Epidermal melanocyte (primary cell): ENCODE measurements around the gene TDP1.

ENCODE experiments used
- DNase-seq: peaks from one replicate; pipeline ENCODE4 v3.0.0; 2011; ENCODE audit warnings: low spot score; ENCODE audit not compliant: insufficient read length

TDP1 gene

DNA sequence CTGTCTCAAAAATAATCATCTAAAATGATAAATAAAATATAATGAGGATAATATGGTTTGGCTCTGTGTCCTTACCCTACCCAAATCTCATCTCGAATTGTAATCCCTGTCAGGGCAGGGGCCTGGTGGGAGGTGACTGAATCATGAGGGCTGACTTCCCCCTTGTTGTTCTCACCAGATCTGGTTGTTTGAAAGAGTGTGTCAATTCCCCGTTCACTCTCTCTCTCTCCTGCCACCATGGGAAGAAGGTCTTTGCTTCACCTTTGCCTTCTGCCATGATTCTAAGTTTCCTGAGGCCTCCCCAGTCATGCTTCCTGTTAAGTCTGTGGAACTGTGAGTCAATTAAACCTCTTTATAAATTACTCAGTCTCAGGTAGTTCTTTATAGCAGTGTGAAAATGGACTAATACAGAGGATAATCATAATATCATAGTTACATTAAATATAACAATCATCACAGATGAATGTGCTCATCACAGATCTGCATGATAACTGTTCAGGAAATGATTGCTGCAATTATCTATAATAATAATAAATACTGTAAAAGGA, 13.8 kb upstream of the TDP1 start:
- DNase-seq = no peak

DNA sequence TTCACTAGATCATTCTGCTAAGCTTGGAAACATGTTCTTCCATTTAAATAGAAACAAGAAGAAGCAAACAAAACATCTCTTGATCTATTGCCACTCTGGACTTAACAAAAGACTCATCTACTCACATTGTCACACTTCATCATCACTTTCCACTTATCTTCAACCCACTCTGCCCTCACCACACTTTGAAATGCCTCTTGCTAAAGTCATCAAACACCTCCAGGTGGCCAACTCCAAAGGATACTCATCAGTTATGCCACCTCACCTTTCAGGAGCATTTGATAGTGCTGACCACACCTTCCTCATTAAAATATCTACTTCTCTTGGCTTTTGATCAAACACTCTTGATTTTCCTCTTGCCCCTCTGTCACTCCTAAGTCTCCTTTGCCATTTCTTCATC, 8.4 kb upstream of the TDP1 start:
- DNase-seq = no peak

GRCh38 chr14:89952576-89952975, 3.2 kb upstream of the TDP1 start:
- no peak for DNase-seq

- DNase-seq = no peak
These were observed 2.1 kb upstream of the TDP1 start for GRCh38 chr14:89953602-89954001.

DNA sequence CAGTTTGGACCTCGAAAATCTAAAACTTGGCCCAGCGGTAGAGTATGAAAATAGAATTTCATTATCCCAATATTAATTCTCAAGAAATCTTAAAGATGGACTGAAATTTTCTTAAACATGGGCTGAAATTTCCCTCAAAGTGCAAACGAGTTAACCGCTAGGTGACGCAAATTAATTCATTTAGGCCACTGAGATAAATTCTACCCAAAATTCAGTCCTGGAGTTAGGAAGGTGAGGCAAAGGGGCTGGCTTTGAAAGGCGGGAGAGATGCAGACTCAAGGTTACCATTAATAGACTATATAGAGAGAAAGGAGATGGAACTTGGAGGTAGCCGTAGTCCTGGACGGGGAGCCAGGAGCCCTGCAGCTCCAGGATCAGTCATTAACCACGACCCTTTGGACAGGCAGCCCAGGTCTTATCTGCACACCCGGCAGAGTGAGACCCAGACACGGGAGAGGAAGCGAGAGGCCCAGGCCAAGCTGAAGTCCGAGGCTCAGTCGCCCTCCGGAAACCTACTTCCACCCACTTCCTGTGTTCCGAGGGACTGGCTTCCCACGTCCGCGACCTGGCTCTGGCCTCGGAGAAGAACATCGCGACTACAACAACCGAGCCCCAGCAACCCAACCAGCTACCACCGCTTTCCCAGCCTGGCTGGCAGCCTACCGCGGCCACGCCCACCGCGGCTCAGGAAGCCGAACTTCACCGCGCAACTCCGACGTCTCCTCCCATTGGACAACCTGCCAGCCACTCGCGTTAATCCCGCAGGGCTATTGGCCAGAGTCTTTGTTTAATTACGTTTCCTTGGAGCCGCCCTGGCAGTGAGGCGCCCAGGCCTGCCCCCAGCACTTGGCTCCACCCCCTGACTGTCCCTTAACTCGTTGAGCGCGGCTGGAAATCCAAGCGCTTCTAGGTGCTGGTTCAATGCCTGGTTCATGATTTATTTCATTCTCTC, 1.4 kb upstream of the TDP1 start, which contains the start of gene EFCAB11:
TSS of gene EFCAB11 (minus strand) at position 661 of the 952 bp plus-strand sequence. CDS start at position 591, 70 bp downstream.
- peak; percentile 79 for DNase-seq

- no peak for DNase-seq
These were observed 544 bp upstream of the TDP1 start for GRCh38 chr14:89955022-89955744.

DNA sequence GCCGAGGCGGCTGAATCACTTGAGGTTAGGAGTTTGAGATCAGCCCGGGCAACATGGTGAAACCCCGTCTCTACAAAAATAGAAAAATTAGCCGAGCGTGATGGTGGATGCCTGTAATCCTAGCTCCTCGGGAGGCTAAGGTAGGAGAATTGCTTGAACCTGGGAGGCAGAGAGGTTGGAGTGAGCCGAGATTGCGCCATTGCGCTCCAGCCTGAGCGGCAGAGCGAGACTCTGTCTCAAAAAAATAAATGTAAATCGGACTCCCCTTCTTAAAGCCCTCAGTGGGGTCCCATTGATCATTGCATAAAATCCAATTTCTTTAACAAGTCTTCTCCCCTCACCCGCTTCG, 908 bp downstream of the TDP1 start:
- DNase-seq = no peak

- no peak for DNase-seq
These were observed 1.6 kb downstream of the TDP1 start for GRCh38 chr14:89957376-89957775.

DNA sequence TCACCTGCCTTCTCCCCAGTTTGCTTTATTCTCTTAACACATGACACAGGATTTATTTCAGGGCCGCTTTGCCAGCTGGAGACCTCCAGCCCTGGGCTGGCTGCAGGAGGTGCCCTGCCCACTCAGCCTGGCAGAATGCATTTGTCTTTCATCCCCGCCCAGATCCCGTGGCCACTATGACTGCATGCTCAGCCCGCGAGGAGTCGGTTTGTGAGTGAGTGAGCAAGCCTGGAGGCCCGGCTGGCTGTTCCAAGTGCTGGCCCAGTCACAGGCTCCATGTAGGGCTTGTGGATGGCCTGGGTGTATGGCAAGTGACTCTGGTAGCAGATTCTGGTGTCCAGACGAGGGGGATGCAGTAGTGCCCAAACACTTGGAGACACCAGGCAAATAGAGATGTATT, 2.1 kb downstream of the TDP1 start:
- DNase-seq = no peak

- no peak for DNase-seq
These were observed 3.2 kb downstream of the TDP1 start for GRCh38 chr14:89958966-89959365.

DNA sequence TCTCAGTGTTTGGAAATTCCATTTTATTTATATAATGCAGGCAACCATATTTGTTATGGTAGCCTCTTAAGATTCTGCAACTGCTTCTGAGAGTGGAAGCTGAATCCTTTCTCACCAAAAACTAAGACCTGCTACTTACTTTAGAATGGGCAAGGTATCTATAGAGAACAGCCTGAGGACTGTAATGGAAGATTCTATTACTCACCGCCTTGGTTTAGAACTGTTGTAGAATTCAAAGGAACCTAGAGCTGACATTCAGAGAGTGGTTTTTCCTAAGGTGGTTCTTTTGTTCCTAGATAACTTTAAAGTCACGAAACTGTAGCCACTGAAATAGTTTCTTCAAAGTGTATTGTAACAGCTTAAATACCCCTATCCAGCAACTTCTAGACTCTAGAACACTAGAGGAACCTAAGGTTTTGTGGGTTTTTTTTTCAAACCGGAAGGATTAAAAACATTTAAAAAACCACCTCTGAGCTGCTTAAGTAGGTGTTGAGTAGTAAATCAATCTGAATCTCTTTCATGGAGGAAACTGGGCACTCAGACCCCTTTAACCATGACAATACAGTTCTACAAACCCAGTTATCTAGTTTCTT, 4.2 kb downstream of the TDP1 start:
- no peak for DNase-seq

- no peak for DNase-seq
These were observed 5.2 kb downstream of the TDP1 start for GRCh38 chr14:89960914-89961313.

DNA sequence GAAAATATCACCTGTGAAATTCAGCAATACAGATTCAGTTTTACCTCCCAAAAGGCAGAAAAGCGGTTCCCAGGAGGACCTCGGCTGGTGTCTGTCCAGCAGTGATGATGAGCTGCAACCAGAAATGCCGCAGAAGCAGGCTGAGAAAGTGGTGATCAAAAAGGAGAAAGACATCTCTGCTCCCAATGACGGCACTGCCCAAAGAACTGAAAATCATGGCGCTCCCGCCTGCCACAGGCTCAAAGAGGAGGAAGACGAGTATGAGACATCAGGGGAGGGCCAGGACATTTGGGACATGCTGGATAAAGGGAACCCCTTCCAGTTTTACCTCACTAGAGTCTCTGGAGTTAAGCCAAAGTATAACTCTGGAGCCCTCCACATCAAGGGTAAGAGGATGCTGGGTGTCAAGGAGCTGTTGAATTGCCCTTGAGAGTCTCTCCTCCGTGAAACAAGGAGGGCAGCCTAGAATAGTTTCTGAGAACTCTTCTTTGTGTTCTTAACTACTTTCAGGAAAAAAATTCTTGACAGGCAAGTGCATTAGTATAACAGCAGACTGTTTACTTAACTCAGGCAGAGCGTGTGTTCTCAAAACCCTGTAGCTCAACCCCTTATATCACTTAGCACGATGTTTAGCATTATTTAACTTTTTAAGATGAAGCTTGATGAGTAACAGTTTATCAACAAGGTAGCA, 7.7 kb downstream of the TDP1 start:
- no peak for DNase-seq

- no peak for DNase-seq
These were observed 10.1 kb downstream of the TDP1 start for GRCh38 chr14:89965839-89966238.

GRCh38 chr14:89973234-89973823, 17.6 kb downstream of the TDP1 start:
- peak; percentile 77 for DNase-seq

DNA sequence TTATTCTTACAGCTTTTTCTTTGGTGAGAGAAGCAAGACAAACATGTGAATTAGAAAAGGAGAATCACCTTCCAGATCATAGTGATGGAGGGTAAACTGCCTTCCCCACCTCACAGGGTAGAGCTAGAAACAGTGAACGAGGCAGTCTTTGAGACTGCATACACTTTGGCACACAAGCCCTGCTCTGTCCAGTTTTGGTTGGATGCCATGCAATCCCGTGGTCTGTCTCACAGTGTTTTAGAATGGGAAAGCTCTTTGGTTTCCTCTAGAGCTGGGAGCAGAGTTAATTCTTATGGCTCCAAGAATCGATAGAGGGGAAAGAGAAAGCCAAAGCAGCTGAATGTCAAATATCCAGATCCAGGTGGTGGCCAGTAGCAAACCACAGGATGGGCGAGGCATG, 21.9 kb downstream of the TDP1 start:
- no peak for DNase-seq

DNA sequence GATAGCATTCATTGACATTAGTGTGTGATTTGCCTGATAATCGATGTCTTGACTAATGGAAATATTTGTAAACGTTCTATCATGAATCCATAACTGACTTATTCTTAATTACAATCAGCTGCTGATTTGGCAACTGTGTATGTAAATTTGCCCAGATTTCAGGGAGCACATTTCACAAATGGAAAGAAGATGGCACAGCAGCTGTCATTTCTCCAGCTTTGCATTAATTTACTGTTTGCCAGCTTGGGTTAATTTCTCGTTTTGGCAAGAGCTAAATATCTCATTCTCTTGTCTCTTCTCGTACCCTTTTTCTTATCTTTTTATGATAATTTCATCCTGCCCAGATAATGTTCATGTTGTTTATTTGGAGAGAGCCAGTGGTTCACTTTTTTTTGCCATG, 22.9 kb downstream of the TDP1 start:
- DNase-seq = no peak

DNA sequence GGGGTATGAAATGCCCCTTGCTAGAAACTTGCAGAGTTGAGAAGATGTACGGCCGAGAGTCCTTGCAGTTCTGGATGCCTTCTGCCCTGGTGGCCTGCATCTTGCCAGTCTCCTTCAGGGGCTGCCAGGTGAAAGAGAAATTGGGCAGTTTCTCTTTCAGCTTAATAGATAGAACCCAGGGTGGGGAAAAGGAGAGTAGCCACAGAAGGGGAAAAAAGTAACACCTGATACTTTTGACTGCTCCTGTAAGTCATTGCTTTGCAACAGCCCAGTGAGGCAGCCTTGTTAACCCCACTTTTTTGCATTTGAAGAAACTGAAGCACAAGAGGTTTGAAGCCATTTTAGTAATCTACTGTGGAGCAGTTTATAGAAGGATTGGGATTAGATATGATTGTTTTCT, 27.6 kb downstream of the TDP1 start:
- no peak for DNase-seq

DNA sequence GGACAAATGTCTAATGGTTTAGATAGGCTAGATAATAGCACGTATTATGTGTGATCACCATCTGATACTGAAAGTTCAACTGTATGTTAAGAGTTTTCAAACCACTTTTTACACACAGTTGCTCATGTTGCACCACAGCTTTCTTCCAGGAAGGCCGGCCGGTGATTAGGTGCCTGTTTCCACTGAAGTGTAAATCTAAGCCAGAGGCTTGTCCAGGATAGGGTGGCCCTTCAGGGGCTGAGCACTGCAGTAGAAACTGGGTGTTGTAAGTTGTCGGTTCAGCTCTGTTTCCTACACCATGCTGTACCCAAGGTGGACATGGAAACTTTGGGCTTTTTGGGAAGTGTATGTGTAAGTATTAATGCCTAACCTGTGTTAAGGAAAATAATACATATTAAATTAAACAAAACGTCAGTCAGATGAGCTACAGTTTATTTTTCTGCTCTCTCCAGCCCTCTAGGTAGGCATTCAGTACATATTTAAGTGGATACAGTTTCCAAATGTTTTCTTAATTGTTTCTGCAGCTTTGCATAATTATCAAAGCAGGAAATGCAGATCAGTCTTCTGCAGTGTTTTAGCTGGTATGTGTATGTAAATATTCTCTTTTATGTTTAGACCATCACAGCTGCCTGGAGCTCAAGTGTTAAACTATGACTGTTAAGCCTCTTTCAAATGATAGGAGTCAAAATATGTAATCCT, 30.9 kb downstream of the TDP1 start:
- no peak for DNase-seq

DNA sequence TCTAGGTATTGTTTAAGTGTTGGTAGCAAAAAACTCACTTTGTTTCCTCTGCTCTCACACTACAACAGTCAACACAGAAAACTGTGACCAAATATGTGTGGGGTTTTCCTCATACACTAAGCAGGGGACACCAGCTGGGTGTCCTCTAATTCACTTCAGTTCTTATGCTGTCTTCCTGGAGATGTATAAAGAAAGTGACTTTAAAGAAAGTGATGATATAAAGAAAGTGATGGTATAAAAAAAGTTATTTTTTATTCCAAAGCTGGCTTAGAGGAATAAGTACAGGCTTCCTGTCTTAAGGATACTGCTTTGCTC, 31.4 kb downstream of the TDP1 start:
- no peak for DNase-seq

GRCh38 chr14:89988787-89989186, 33.1 kb downstream of the TDP1 start:
- DNase-seq = no peak
